Loucy (cell line): Measurements from ENCODE around the gene HRH1.

Experiments used
- H2AFZ ChIP-seq: fragments of 200-600 bp; sonication (generic); 2 replicates; pipeline ENCODE4 v1.6.0; 2016; ENCODE audit warnings: antibody characterized with exemption, mild to moderate bottlenecking, low read length, moderate library complexity
- H3F3A ChIP-seq: fragments of 200-600 bp; 2 replicates; pipeline ENCODE4 v1.6.0; 2016; ENCODE audit warnings: antibody characterized with exemption, low read depth, mild to moderate bottlenecking
- H3K27me3 ChIP-seq: fragments of 200-600 bp; sonication (generic); 2 replicates; pipeline ENCODE4 v1.6.1; 2014; ENCODE audit warnings: low read length, mild to moderate bottlenecking; ENCODE audit not compliant: insufficient read depth, poor library complexity, severe bottlenecking
- H3K36me3 ChIP-seq: fragments of 200-600 bp; sonication (generic); 2 replicates; pipeline ENCODE4 v1.6.1; 2016; ENCODE audit warnings: low read length; ENCODE audit not compliant: insufficient read depth
- H3K4me1 ChIP-seq: fragments of 200-600 bp; sonication (generic); 2 replicates; pipeline ENCODE4 v1.5.1; 2014; ENCODE audit warnings: low read length, mild to moderate bottlenecking; ENCODE audit not compliant: insufficient read depth, poor library complexity, severe bottlenecking
- H3K4me2 ChIP-seq: fragments of 200-600 bp; sonication (generic); 2 replicates; pipeline ENCODE4 v1.6.0; 2014; ENCODE audit warnings: antibody characterized with exemption, low read length, low read depth, mild to moderate bottlenecking; ENCODE audit not compliant: poor library complexity, severe bottlenecking
- H3K4me3 ChIP-seq: fragments of 200-600 bp; sonication (generic); 2 replicates; pipeline ENCODE4 v1.5.1; 2014; ENCODE audit warnings: low read length, mild to moderate bottlenecking, mixed read lengths; ENCODE audit not compliant: poor library complexity, severe bottlenecking
- H3K79me2 ChIP-seq: fragments of 200-600 bp; sonication (generic); 2 replicates; pipeline ENCODE4 v1.6.1; 2014; ENCODE audit warnings: low read length; ENCODE audit not compliant: insufficient read depth
- H3K9ac ChIP-seq: fragments of 200-600 bp; sonication (generic); 2 replicates; pipeline ENCODE4 v1.6.0; 2014; ENCODE audit warnings: mild to moderate bottlenecking, low read depth, low read length, moderate library complexity; ENCODE audit not compliant: poor library complexity, severe bottlenecking
- H3K9me2 ChIP-seq: fragments of 200-600 bp; sonication (generic); replicated peaks from 2 replicates; pipeline ENCODE4 v1.6.1; 2016; ENCODE audit warnings: low read depth, low read length, mixed read lengths
- H3K9me3 ChIP-seq: fragments of 200-600 bp; sonication (generic); 2 replicates; pipeline ENCODE4 v1.6.1; 2014; ENCODE audit warnings: mild to moderate bottlenecking, antibody characterized with exemption, low read length, low read depth; ENCODE audit not compliant: insufficient read depth
- H4K20me1 ChIP-seq: fragments of 200-600 bp; sonication (generic); 2 replicates; pipeline ENCODE4 v1.6.0; 2014; ENCODE audit warnings: antibody characterized with exemption, low read length, mild to moderate bottlenecking; ENCODE audit not compliant: insufficient read depth, poor library complexity, severe bottlenecking
- EZH2phosphoT487 ChIP-seq: fragments of 200-600 bp; IDR thresholded peaks from 2 replicates; pipeline ENCODE4 v1.6.1; 2018; ENCODE audit warnings: antibody characterized with exemption, mild to moderate bottlenecking, moderate library complexity, borderline replicate concordance
- TF ChIP-seq, protein P1 (sequence below): fragments of 200-600 bp; sonication (generic); conservative IDR thresholded peaks from 2 replicates; pipeline ENCODE4 v1.5.1; 2014; ENCODE audit warnings: mild to moderate bottlenecking, antibody characterized with exemption, low read length

The HRH1 gene

DNA sequence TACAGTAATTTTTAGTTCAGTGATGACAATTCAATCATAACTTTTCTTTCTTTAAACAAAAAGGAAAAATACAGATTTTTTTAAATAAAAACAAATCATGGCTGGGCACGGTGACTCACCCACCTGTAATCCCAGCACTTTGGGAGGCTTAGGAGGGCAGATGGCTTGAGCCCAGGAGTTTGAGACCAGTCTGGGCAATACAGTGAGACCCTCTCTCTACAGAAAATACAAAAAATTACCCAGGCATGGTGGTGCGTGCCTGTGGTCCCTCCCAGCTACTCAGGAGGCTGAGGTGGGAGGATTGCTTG is 92.3 kb downstream of the HRH1 start:
- Histone ChIP-seq H4K20me1 (no peaks in the 10 kb centered on the region), H2AFZ (no peak overlapping the region), H3F3A (no peaks in the 10 kb centered on the region), H3K4me1 (no peaks in the 10 kb centered on the region), H3K4me2 (no peak overlapping the region), H3K79me2 (no peaks in the 10 kb centered on the region), H3K36me3 (no peaks in the 10 kb centered on the region), H3K9me2 (no peaks in the 10 kb centered on the region), H3K9ac (no peak overlapping the region), H3K27me3 (no peaks in the 10 kb centered on the region), H3K4me3 (no peak overlapping the region), H3K9me3 (no peaks in the 10 kb centered on the region)
- no peak for TF ChIP-seq EZH2phosphoT487
- TF ChIP-seq, protein P1, sequence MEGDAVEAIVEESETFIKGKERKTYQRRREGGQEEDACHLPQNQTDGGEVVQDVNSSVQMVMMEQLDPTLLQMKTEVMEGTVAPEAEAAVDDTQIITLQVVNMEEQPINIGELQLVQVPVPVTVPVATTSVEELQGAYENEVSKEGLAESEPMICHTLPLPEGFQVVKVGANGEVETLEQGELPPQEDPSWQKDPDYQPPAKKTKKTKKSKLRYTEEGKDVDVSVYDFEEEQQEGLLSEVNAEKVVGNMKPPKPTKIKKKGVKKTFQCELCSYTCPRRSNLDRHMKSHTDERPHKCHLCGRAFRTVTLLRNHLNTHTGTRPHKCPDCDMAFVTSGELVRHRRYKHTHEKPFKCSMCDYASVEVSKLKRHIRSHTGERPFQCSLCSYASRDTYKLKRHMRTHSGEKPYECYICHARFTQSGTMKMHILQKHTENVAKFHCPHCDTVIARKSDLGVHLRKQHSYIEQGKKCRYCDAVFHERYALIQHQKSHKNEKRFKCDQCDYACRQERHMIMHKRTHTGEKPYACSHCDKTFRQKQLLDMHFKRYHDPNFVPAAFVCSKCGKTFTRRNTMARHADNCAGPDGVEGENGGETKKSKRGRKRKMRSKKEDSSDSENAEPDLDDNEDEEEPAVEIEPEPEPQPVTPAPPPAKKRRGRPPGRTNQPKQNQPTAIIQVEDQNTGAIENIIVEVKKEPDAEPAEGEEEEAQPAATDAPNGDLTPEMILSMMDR, result no peak

DNA sequence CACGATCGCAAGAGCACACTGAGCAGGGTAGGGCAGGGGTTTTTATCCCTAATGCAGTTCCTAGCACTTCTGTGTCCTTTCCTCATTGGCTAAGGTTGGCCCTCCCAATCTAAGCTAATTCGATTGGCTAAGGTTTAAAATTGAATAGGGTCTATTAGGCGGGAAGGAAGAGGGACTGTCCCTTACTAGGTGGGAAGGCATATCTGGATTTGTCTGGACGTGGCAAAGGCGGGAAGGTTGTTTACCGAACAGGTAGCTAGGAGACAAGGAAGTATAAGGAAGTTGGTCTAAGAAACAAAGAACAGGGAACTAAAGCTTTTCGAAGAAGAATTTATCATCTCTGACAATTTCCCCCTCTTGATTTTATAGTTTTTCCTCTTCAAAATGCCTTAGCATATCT is 93.1 kb downstream of the HRH1 start:
- Histone ChIP-seq H3K79me2 (no peaks in the 10 kb centered on the region), H3F3A (no peaks in the 10 kb centered on the region), H3K4me1 (no peaks in the 10 kb centered on the region), H3K4me2 (no peak overlapping the region), H3K9me3 (no peaks in the 10 kb centered on the region), H4K20me1 (no peaks in the 10 kb centered on the region), H3K27me3 (no peaks in the 10 kb centered on the region), H3K36me3 (no peaks in the 10 kb centered on the region), H3K4me3 (no peak overlapping the region), H2AFZ (no peak overlapping the region), H3K9ac (no peak overlapping the region), H3K9me2 (no peaks in the 10 kb centered on the region)
- TF ChIP-seq EZH2phosphoT487, result no peak
- TF ChIP-seq, protein P1, result no peak

DNA sequence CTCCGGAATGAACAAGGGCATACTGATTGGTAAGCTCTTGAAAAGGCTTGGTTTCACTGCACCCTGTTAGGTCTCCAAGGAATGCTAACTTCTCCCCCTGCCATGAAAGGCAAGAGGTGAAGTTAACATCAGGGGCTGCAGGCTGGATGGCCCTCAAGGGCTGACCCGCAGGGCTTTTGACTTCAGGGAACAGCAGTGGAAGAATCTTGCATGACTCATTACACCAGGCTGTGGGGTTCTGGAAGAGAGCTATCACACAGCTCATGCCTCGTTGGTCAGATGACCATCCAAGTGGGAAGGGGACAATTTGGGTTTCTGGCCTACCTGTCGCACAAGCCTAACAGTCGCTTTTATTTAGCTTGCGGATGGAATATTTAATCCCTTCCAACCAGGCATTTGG is 94.3 kb downstream of the HRH1 start:
- Histone ChIP-seq H3K4me1 (no peaks in the 10 kb centered on the region), H3K9ac (no peak overlapping the region), H3F3A (no peaks in the 10 kb centered on the region), H4K20me1 (no peaks in the 10 kb centered on the region), H3K27me3 (no peaks in the 10 kb centered on the region), H3K36me3 (no peaks in the 10 kb centered on the region), H3K4me2 (no peak overlapping the region), H3K9me3 (no peaks in the 10 kb centered on the region), H3K4me3 (no peak overlapping the region), H2AFZ (no peak overlapping the region), H3K9me2 (no peaks in the 10 kb centered on the region), H3K79me2 (no peaks in the 10 kb centered on the region)
- TF ChIP-seq, protein P1, result no peak
- no peak for TF ChIP-seq EZH2phosphoT487
